ENCODE measurements around the gene TMEM41A.

GRCh38 chr3:185530856-185531255 lies 32.0 kb upstream of the TMEM41A start:
- TF ChIP-seq CTCF (IDR thresholded peaks at IDR 0.05) (no peak), EZH2 (IDR thresholded peaks at IDR 0.05; ENCODE audit: borderline replicate concordance, insufficient read depth, low read depth, low read length, poor library complexity, severe bottlenecking) (no peak)

Data from B cell (primary cell).